ENCODE results near the gene RPF1. TPM values are rescaled to one million over a fixed set of nuclear protein-coding genes. Genes with fewer than 3 reads are reported as not detected.
A peak's percentile ranks its signal among the peaks of the same experiment; 100 is the strongest.
"Not testable (repeated sequence)": the region's sequence is repeated elsewhere in the genome, so short reads cannot be mapped to it uniquely, and the experiment has no call there.

Gene RPF1
- total RNA-seq, 3 donors from 2014 or later, result 33.6 to 44.6 (median 41.6) TPM

GRCh38 chr1:84505493-84506001, 26.5 kb downstream of the RPF1 start:
- Histone ChIP-seq H3K36me3 (no peaks in the 10 kb centered on the region), H3K27me3 (no peaks in the 10 kb centered on the region), H3K4me3 (peak overlapping the region; percentile 76 to 88 (median 83)), H3K4me1 (peaks cover 0 to 7% of the 10 kb centered on the region in 2 donors), H3K9me3 (no peaks in the 10 kb centered on the region), H3K27ac (peak overlapping the region; percentile 96 to 98)
- DNase-seq (ENCODE audit: low spot score in 2 of 2), result peak; percentile 45 to 57
- TF ChIP-seq CTCF (IDR thresholded peaks at IDR 0.05) (no peak), POLR2AphosphoS5 (IDR thresholded peaks at IDR 0.05) (peak in 1 of 3 donors; percentile 4), POLR2A (IDR thresholded peaks at IDR 0.05) (no peak)
- intact Hi-C loops (cut with DNase I; ENCODE audit: low total_unique reads), result loop anchor here (2.0 to 10.0 kb wide), 2 partner anchors 19 to 69 kb away; partner anchors contain the start of gene CTBS

- Histone ChIP-seq H3K27ac (peak within 1 kb of the TSS; percentile 96 to 98), H3K36me3 (no peaks in the 10 kb centered on the region), H3K4me3 (peak within 1 kb of the TSS; percentile 76 to 88 (median 83)), H3K27me3 (no peaks in the 10 kb centered on the region), H3K4me1 (peaks cover 0 to 7% of the 10 kb centered on the region in 2 donors), H3K9me3 (no peaks in the 10 kb centered on the region)
- intact Hi-C loops (cut with DNase I; ENCODE audit: low total_unique reads), result loop anchor here (2.0 to 10.0 kb wide), 2 partner anchors 19 to 69 kb away; partner anchors contain the start of gene CTBS
- TF ChIP-seq POLR2A (IDR thresholded peaks at IDR 0.05) (peak; percentile 39), CTCF (IDR thresholded peaks at IDR 0.05) (no peak), POLR2AphosphoS5 (IDR thresholded peaks at IDR 0.05) (peak; percentile 41 to 75 (median 68))
- DNase-seq (ENCODE audit: low spot score in 2 of 2), result peak; percentile 96 to 97
Observed at GRCh38 chr1:84506002-84506728, 27.1 kb downstream of the RPF1 start, which contains the start of the genes GNG5 and SPATA1. GNG5 (minus strand) TSS chr1:84506581; CDS start chr1:84506091, 490 bp downstream. SPATA1 (plus strand) TSS chr1:84506386; CDS start chr1:84516360, 9,974 bp downstream.

GRCh38 chr1:84506729-84507453, 27.8 kb downstream of the RPF1 start:
- Histone ChIP-seq H3K36me3 (no peaks in the 10 kb centered on the region), H3K9me3 (no peaks in the 10 kb centered on the region), H3K4me1 (peaks cover 0 to 7% of the 10 kb centered on the region in 2 donors), H3K27me3 (no peaks in the 10 kb centered on the region), H3K27ac (peak overlapping the region; percentile 96 to 98), H3K4me3 (peak overlapping the region; percentile 76 to 88 (median 83))
- no peak for DNase-seq (ENCODE audit: low spot score in 2 of 2)
- TF ChIP-seq CTCF (IDR thresholded peaks at IDR 0.05), result no peak
- intact Hi-C loops (cut with DNase I; ENCODE audit: low total_unique reads), result loop anchor here (2.0 to 10.0 kb wide), 2 partner anchors 20 to 68 kb away; partner anchors contain the start of gene CTBS

- H3K9me3 ChIP-seq; H3K36me3 ChIP-seq; H3K4me1 ChIP-seq; H3K27me3 ChIP-seq; H3K27ac ChIP-seq; H3K4me3 ChIP-seq; DNase-seq (ENCODE audit: low spot score in 2 of 2): not testable (repeated sequence)
- intact Hi-C loops (cut with DNase I; ENCODE audit: low total_unique reads), result loop anchor here (2.0 to 10.0 kb wide), 2 partner anchors 21 to 67 kb away; partner anchors contain the start of gene CTBS
Observed at GRCh38 chr1:84507887-84508286, 28.8 kb downstream of the RPF1 start.

- Histone ChIP-seq H3K36me3 (no peaks in the 10 kb centered on the region), H3K27me3 (no peaks in the 10 kb centered on the region), H3K27ac (no peak overlapping the region), H3K4me3 (no peak overlapping the region), H3K9me3 (no peaks in the 10 kb centered on the region), H3K4me1 (peaks cover 0 to 4% of the 10 kb centered on the region in 2 donors)
- TF ChIP-seq POLR2A (IDR thresholded peaks at IDR 0.05), result no peak
- TF ChIP-seq POLR2AphosphoS5 (IDR thresholded peaks at IDR 0.05), result no peak
- no peak for TF ChIP-seq CTCF (IDR thresholded peaks at IDR 0.05)
- intact Hi-C loops (cut with DNase I; ENCODE audit: low total_unique reads), result loop anchor here (10.0 kb wide), 1 partner anchor 66 kb away; the partner anchor contains the start of gene CTBS
- DNase-seq (ENCODE audit: low spot score in 2 of 2), result no peak
Observed at GRCh38 chr1:84508510-84508909, 29.4 kb downstream of the RPF1 start.

Data from breast epithelium (tissue), 4 donors.